ENCODE results near the gene RTL10.

GRCh38 chr22:19904174-19904856 lies 49.6 kb upstream of the RTL10 start:
- TF ChIP-seq CTCF (IDR thresholded peaks at IDR 0.05) (no peak), MAX (IDR thresholded peaks at IDR 0.05; ENCODE audit: low read depth) (no peak), IRF3 (IDR thresholded peaks at IDR 0.05; ENCODE audit: low read depth, low read length) (no peak), REST (IDR thresholded peaks at IDR 0.05; ENCODE audit: low read depth, low read length) (no peak), RCOR1 (IDR thresholded peaks at IDR 0.05; ENCODE audit: low read length) (no peak), USF2 (IDR thresholded peaks at IDR 0.05; ENCODE audit: borderline replicate concordance, low read depth, low read length) (no peak), POLR2AphosphoS5 (IDR thresholded peaks at IDR 0.05; ENCODE audit: low read depth, low read length) (no peak), MEF2A (IDR thresholded peaks at IDR 0.05; ENCODE audit: borderline replicate concordance, low read depth) (no peak), EP300 (IDR thresholded peaks at IDR 0.05; ENCODE audit: borderline replicate concordance in 1 of 2, low read depth in 1 of 2, low read length in 1 of 2) (no peak), EZH2phosphoT487 (IDR thresholded peaks at IDR 0.05; ENCODE audit: borderline replicate concordance, low read depth) (no peak), FOXJ3 (CRISPR knock-in tag; IDR thresholded peaks at IDR 0.05) (no peak), FOSL2 (IDR thresholded peaks at IDR 0.05; ENCODE audit: borderline replicate concordance, low read depth) (no peak)
